B cell (primary cell): ENCODE measurements around the gene METTL25. TPM values are rescaled to one million over a fixed set of nuclear protein-coding genes. Genes with fewer than 3 reads are reported as not detected.

Experiments used
- ATAC-seq: fragments of 200-7000 bp; cut with Tn5 transposase; one replicate; pipeline ENCODE4 v1.10.0; 2021; ENCODE audit warnings: low read depth, mild to moderate bottlenecking, moderate number of reproducible peaks, moderate library complexity
- CTCF ChIA-PET: fragments of 350-600 bp; sonication (Branson Sonifier 250); formaldehyde crosslinking; loops from one replicate; lab custom pipeline; 2021; ENCODE audit warnings: antibody characterized with exemption, inconsistent platforms; lab: Charles Lee
- POLR2A ChIA-PET: fragments of 350-600 bp; sonication (Branson Sonifier 250); formaldehyde crosslinking; loops from one replicate; lab custom pipeline; 2021; ENCODE audit warnings: antibody characterized with exemption; lab: Charles Lee
- DNase-seq: peaks from one replicate; pipeline ENCODE4 v3.0.0; 2013
- H2AFZ ChIP-seq: 2 replicates; pipeline ENCODE4 v1.6.1; 2012; ENCODE audit warnings: mild to moderate bottlenecking, low read depth, low read length; ENCODE audit not compliant: insufficient read depth, poor library complexity, severe bottlenecking
- H3K27ac ChIP-seq, 2 donors: 1 replicate in 1 of 2; 2 replicates in 1 of 2; pipeline ENCODE4 v1.5.1; 2012 to 2013; ENCODE audit warnings: low read length in 2 of 2, mild to moderate bottlenecking in 2 of 2, moderate library complexity in 1 of 2
- H3K27me3 ChIP-seq, 4 experiments: fragments of 200-600 bp in 1 of 4; sonication (generic) in 1 of 4; replicated peaks in 1 of 4; 1 replicate in 2 of 4; 2 replicates in 2 of 4; pipeline versions ENCODE4 v1.6.1 to v1.7.0; 2013 to 2016; ENCODE audit warnings: low read length in 3 of 4, mild to moderate bottlenecking in 2 of 4, mixed read lengths in 1 of 4, moderate library complexity in 1 of 4; ENCODE audit not compliant: insufficient read depth in 4 of 4, control insufficient read depth in 3 of 4; ENCODE audit errors: control extremely low read depth in 1 of 4
- H3K36me3 ChIP-seq, 2 experiments: replicated peaks in 1 of 2; 1 replicate in 1 of 2; 2 replicates in 1 of 2; pipeline versions ENCODE4 v1.6.1 to v1.7.1; 2013; ENCODE audit warnings: low read length in 1 of 2; ENCODE audit not compliant: insufficient read depth in 2 of 2, control insufficient read depth in 1 of 2; ENCODE audit errors: control extremely low read depth in 1 of 2, extremely low read depth in 1 of 2
- H3K4me1 ChIP-seq, 2 donors: fragments of 200-600 bp in 1 of 2; sonication (generic) in 1 of 2; 1 replicate in 1 of 2; 2 replicates in 1 of 2; pipeline versions ENCODE4 v1.5.1 to v1.6.1; 2013 to 2017; ENCODE audit warnings: low read length in 2 of 2; ENCODE audit not compliant: control insufficient read depth in 2 of 2, insufficient read depth in 2 of 2
- H3K4me2 ChIP-seq: replicated peaks from 2 replicates; pipeline ENCODE3; 2012; ENCODE audit warnings: mild to moderate bottlenecking, low read depth, low read length; ENCODE audit not compliant: poor library complexity, severe bottlenecking
- H3K4me3 ChIP-seq, 5 experiments: fragments of 200-600 bp in 1 of 5; sonication (generic) in 1 of 5; 1 replicate in 3 of 5; 2 replicates in 2 of 5; pipeline versions ENCODE4 v1.5.1 to v1.7.0; 2011 to 2016; ENCODE audit warnings: low read length in 4 of 5, mild to moderate bottlenecking in 4 of 5, low read depth in 2 of 5, control low read depth in 1 of 5, moderate library complexity in 1 of 5; ENCODE audit not compliant: insufficient read depth in 1 of 5; ENCODE audit errors: control extremely low read depth in 1 of 5, extremely low read depth in 1 of 5
- H3K79me2 ChIP-seq: fragments of 200-600 bp; sonication (generic); one replicate; pipeline ENCODE4 v1.6.0; 2016; ENCODE audit warnings: low read length; ENCODE audit not compliant: control insufficient read depth, insufficient read depth
- H3K9ac ChIP-seq: fragments of 200-600 bp; sonication (generic); 2 replicates; pipeline ENCODE4 v1.6.1; 2017; ENCODE audit warnings: mild to moderate bottlenecking, low read length, moderate library complexity
- H3K9me3 ChIP-seq, 3 donors: one replicate each; pipeline versions ENCODE4 v1.6.1 to v1.7.1; 2013; ENCODE audit warnings: low read length in 2 of 3; ENCODE audit not compliant: control insufficient read depth in 2 of 3, insufficient read depth in 1 of 3; ENCODE audit errors: control extremely low read depth in 1 of 3
- H4K20me1 ChIP-seq: 2 replicates; pipeline ENCODE4 v1.6.0; 2012; ENCODE audit warnings: mild to moderate bottlenecking, low read length; ENCODE audit not compliant: insufficient read depth, control insufficient read depth, poor library complexity, severe bottlenecking
- H3K27ac Mint-ChIP-seq: one replicate; pipeline ENCODE4 v1.8.0; 2021; ENCODE audit warnings: mixed read lengths
- H3K27me3 Mint-ChIP-seq: one replicate; pipeline ENCODE4 v1.8.0; 2021; ENCODE audit warnings: mixed read lengths
- H3K4me1 Mint-ChIP-seq: one replicate; pipeline ENCODE4 v1.8.0; 2021; ENCODE audit warnings: mixed read lengths
- H3K4me3 Mint-ChIP-seq: one replicate; pipeline ENCODE4 v1.8.0; 2021; ENCODE audit warnings: mixed read lengths
- H3K9me3 Mint-ChIP-seq: one replicate; pipeline ENCODE4 v1.8.0; 2022; ENCODE audit warnings: mixed read lengths; ENCODE audit not compliant: insufficient read depth
- EZH2 ChIP-seq: IDR thresholded peaks from 2 replicates; pipeline ENCODE4 v1.6.1; 2012; ENCODE audit warnings: borderline replicate concordance, low read depth, mild to moderate bottlenecking, moderate library complexity, low read length; ENCODE audit not compliant: insufficient read depth, poor library complexity, severe bottlenecking
- WGBS: methylation state at CpG from one replicate; pipeline ENCODE4 v1.1.5; 2013; ENCODE audit warnings: missing lambda C conversion rate; ENCODE audit not compliant: insufficient coverage; 5-methylcytosine and 5-hydroxymethylcytosine counted together
- intact Hi-C: fragments of 100-400 bp; cut with micrococcal nuclease; formaldehyde crosslinking; loops from one replicate; pipeline ENCODE4 v1.10.0; 2022
- polyA plus RNA-seq: library from polyadenylated mRNA; depleted of rRNA; stranded (reverse); fragments of >200 nt; gene quantifications from 2 replicates; pipeline ENCODE4 v1.2.3, GENCODE V29; 2012
- total RNA-seq, 2 donors: library from RNA; stranded (reverse); fragments of 120-200 nt in 1 of 2; gene quantifications; 1 replicate in 1 of 2; 2 replicates in 1 of 2; pipeline versions ENCODE4 v1.2.3 to v1.2.4, GENCODE V29; 2013 to 2022
- TF ChIP-seq, protein P1 (sequence below): fragments of 200-600 bp; IDR thresholded peaks from one replicate; pipeline ENCODE4 v1.8.0; 2022; ENCODE audit warnings: antibody characterized with exemption, mild to moderate bottlenecking

Gene METTL25
- total and polyA plus RNA-seq, 2 donors (not counting 1 experiment from before 2014, with no cell fraction given): 5.4 to 24.1 TPM

DNA sequence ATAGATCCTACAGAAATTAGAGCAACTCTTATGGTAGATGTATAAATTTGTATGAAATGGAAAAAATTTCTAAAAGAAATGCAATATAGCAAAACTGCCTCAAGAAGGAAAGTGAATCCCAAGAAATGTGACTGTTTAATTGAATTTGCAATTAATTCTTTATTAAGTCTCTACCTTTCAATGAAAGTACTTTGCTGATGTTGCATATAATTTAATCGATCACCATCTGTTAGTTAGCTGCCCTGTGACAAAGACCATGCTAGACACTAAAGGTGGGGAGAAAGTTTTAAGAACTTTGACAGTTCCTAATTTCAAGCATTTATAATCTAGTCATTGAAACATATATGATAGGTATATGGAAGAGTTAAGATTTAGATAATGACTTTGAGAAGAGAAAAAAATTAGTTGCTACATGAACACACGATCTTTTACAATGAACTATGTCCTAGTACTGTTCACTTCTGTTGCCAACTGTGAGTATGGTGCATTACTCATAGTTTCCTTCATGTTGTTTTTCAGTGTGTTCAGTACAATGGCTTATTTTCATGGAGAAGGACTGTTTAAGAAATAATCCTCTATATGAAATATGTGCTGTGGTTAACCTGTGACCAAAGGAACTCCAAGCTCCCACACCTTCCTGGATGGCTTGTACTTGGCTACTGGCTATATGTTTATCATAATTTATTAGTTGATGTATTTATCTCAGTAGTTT is 128.4 kb downstream of the METTL25 start:
- Mint-ChIP-seq H3K4me3 (no peak overlapping the region), H3K9me3 (peaks cover 13% of the 10 kb centered on the region), H3K4me1 (no peaks in the 10 kb centered on the region), H3K27ac (no peak overlapping the region), H3K27me3 (no peaks in the 10 kb centered on the region)
- peaks cover 0 to 7% (median 0%) of the 10 kb centered on the region in 3 donors for H3K9me3 ChIP-seq
- no peak for ATAC-seq
- no peaks in the 10 kb centered on the region for H3K79me2 ChIP-seq
- H3K27me3 ChIP-seq: no peaks in the 10 kb centered on the region
- no peak overlapping the region for H3K27ac ChIP-seq
- ChIA-PET CTCF (no interaction called here), POLR2A (no interaction called here)
- no CpG with 5 or more reads among the region's 2 CpGs for WGBS
- H2AFZ ChIP-seq: no peak overlapping the region
- intact Hi-C loops: no loop called here
- DNase-seq: no peak
- H3K4me3 ChIP-seq: no peak overlapping the region
- no peak overlapping the region for H3K4me2 ChIP-seq
- no peaks in the 10 kb centered on the region for H3K36me3 ChIP-seq
- no peaks in the 10 kb centered on the region for H3K4me1 ChIP-seq
- H3K9ac ChIP-seq: no peak overlapping the region
- no peak for TF ChIP-seq EZH2
- TF ChIP-seq, protein P1, sequence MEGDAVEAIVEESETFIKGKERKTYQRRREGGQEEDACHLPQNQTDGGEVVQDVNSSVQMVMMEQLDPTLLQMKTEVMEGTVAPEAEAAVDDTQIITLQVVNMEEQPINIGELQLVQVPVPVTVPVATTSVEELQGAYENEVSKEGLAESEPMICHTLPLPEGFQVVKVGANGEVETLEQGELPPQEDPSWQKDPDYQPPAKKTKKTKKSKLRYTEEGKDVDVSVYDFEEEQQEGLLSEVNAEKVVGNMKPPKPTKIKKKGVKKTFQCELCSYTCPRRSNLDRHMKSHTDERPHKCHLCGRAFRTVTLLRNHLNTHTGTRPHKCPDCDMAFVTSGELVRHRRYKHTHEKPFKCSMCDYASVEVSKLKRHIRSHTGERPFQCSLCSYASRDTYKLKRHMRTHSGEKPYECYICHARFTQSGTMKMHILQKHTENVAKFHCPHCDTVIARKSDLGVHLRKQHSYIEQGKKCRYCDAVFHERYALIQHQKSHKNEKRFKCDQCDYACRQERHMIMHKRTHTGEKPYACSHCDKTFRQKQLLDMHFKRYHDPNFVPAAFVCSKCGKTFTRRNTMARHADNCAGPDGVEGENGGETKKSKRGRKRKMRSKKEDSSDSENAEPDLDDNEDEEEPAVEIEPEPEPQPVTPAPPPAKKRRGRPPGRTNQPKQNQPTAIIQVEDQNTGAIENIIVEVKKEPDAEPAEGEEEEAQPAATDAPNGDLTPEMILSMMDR: no peak
- no peaks in the 10 kb centered on the region for H4K20me1 ChIP-seq

DNA sequence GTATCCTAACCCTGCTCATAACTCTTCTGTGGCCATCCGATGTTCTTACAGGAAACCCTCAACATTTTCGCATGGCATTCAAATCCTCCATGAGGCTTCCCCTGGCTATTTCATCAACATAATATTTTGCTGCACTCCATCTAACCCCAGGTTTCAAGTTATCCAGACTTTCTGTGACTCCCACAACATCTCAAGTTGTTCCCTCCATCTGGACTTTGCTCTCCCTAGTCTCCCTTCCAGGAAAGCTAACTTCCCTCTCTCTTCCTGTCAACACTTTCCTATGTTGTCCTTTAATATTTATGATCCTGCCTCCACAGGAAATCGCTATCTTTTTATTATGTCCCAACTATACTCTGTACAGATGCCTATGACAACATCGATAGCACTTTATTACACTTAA is 146.1 kb downstream of the METTL25 start:
- H4K20me1 ChIP-seq: no peaks in the 10 kb centered on the region
- ChIA-PET POLR2A (no interaction called here), CTCF (no interaction called here)
- TF ChIP-seq, protein P1: no peak
- TF ChIP-seq EZH2: no peak
- H3K36me3 ChIP-seq: no peaks in the 10 kb centered on the region
- no peaks in the 10 kb centered on the region for H3K79me2 ChIP-seq
- no peaks in the 10 kb centered on the region for H3K4me1 ChIP-seq
- no peaks in the 10 kb centered on the region for H3K9me3 ChIP-seq
- intact Hi-C loops: no loop called here
- Mint-ChIP-seq H3K9me3 (no peaks in the 10 kb centered on the region), H3K4me1 (no peaks in the 10 kb centered on the region), H3K27me3 (peaks cover 4% of the 10 kb centered on the region), H3K4me3 (no peak overlapping the region), H3K27ac (no peak overlapping the region)
- H3K9ac ChIP-seq: no peak overlapping the region
- DNase-seq (no peak), ATAC-seq (no peak)
- no peaks in the 10 kb centered on the region for H3K27me3 ChIP-seq
- no peak overlapping the region for H3K4me3 ChIP-seq
- H2AFZ ChIP-seq: no peak overlapping the region
- H3K4me2 ChIP-seq: no peak overlapping the region
- H3K27ac ChIP-seq: no peak overlapping the region
- 41% methylated on average over 2 of the region's 4 CpGs for WGBS
